GM12878 (cell line): ENCODE results near the gene SLC9A7.

Experiments
- CEBPB ChIP-seq, 2 experiments: fragments of 150-350 bp in 1 of 2; IDR thresholded peaks; 2 replicates each; pipeline ENCODE4 v1.6.1; 2012 to 2014; ENCODE audit warnings: low read depth in 2 of 2, low read length in 2 of 2, borderline replicate concordance in 1 of 2, inconsistent platforms in 1 of 2
- CTCF ChIP-seq, 3 experiments: IDR thresholded peaks in 2 of 3; conservative IDR thresholded peaks in 1 of 3; 2 replicates each; pipeline ENCODE4 v1.5.1; 2011; ENCODE audit warnings: low read depth in 3 of 3, low read length in 3 of 3, mild to moderate bottlenecking in 3 of 3, control low read depth in 2 of 3, moderate library complexity in 2 of 3, inconsistent platforms in 1 of 3, mixed read lengths in 1 of 3; ENCODE audit not compliant: control insufficient read depth in 2 of 3, insufficient read depth in 1 of 3; ENCODE audit errors: extremely low read depth in 1 of 3
- E2F4 ChIP-seq: IDR thresholded peaks from 2 replicates; pipeline ENCODE4 v1.6.1; 2012; ENCODE audit warnings: low read depth, low read length, improper control_type of control experiment
- HCFC1 ChIP-seq: fragments of 150-350 bp; IDR thresholded peaks from 2 replicates; pipeline ENCODE4 v1.6.1; 2014; ENCODE audit warnings: low read length
- JUND ChIP-seq: IDR thresholded peaks from 2 replicates; pipeline ENCODE4 v1.6.1; 2012; ENCODE audit warnings: low read depth, mild to moderate bottlenecking, low read length, improper control_type of control experiment, moderate library complexity
- NFIC ChIP-seq: IDR thresholded peaks from 2 replicates; pipeline ENCODE4 v1.6.1; 2012; ENCODE audit warnings: low read depth, mild to moderate bottlenecking, inconsistent platforms, low read length, moderate library complexity
- NR2C2 ChIP-seq: IDR thresholded peaks from 2 replicates; pipeline ENCODE4 v1.6.1; 2011; ENCODE audit warnings: borderline replicate concordance, low read depth; ENCODE audit not compliant: control insufficient read depth, insufficient read length
- POLR2AphosphoS5 ChIP-seq: IDR thresholded peaks from 2 replicates; pipeline ENCODE4 v1.6.1; 2011; ENCODE audit warnings: mild to moderate bottlenecking, low read length, inconsistent platforms
- RELA ChIP-seq: fragments of 450-650 bp; IDR thresholded peaks from 2 replicates; pipeline ENCODE4 v1.8.0; 2014; ENCODE audit warnings: borderline replicate concordance; ENCODE audit not compliant: partially characterized antibody
- ZNF207 ChIP-seq: fragments of 450-650 bp; IDR thresholded peaks from 2 replicates; pipeline ENCODE4 v1.6.1; 2014; ENCODE audit warnings: antibody characterized with exemption, mild to moderate bottlenecking, borderline replicate concordance
- TF ChIP-seq, protein P1 (sequence below): fragments of 450-650 bp; conservative IDR thresholded peaks from 2 replicates; pipeline ENCODE4 v1.6.1; 2017; ENCODE audit warnings: mild to moderate bottlenecking, moderate library complexity

- TF ChIP-seq E2F4 (no peak), POLR2AphosphoS5 (no peak), ZNF207 (no peak), CEBPB (IDR thresholded peaks at IDR 0.05; ENCODE audit: borderline replicate concordance in 1 of 2, low read depth in 2 of 2, low read length in 2 of 2) (no peak), NFIC (no peak), NR2C2 (no peak), RELA (no peak), HCFC1 (no peak), JUND (no peak), CTCF (IDR thresholded peaks at IDR 0.05 in 2 of 3, conservative IDR thresholded peaks at IDR 0.05 in 1 of 3; ENCODE audit: control insufficient read depth in 2 of 3, extremely low read depth in 1 of 3, insufficient read depth in 1 of 3, low read depth in 3 of 3, low read length in 3 of 3) (no peak)
- TF ChIP-seq, protein P1, sequence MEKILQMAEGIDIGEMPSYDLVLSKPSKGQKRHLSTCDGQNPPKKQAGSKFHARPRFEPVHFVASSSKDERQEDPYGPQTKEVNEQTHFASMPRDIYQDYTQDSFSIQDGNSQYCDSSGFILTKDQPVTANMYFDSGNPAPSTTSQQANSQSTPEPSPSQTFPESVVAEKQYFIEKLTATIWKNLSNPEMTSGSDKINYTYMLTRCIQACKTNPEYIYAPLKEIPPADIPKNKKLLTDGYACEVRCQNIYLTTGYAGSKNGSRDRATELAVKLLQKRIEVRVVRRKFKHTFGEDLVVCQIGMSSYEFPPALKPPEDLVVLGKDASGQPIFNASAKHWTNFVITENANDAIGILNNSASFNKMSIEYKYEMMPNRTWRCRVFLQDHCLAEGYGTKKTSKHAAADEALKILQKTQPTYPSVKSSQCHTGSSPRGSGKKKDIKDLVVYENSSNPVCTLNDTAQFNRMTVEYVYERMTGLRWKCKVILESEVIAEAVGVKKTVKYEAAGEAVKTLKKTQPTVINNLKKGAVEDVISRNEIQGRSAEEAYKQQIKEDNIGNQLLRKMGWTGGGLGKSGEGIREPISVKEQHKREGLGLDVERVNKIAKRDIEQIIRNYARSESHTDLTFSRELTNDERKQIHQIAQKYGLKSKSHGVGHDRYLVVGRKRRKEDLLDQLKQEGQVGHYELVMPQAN = no peak
Measured at GRCh38 chrX:46645614-46646013, 113.3 kb downstream of the SLC9A7 start.
